SK-N-SH (cell line): ENCODE results near the gene FERMT1. TPM values are rescaled to one million over a fixed set of nuclear protein-coding genes. Genes with fewer than 3 reads are reported as not detected.

Experiments
- CTCF ChIA-PET: fragments of 300-600, 350-600 bp; formaldehyde crosslinking; extraction: SDS; loops from one replicate; lab custom pipeline; 2021; lab: Yijun Ruan, JAX
- POLR2A ChIA-PET: fragments of 350-600 bp; sonication (Branson Sonifier 250); formaldehyde crosslinking; extraction: SDS; loops from one replicate; lab custom pipeline; 2020; ENCODE audit warnings: antibody characterized with exemption, inconsistent platforms; lab: Yijun Ruan, JAX
- DNase-seq: peaks from one replicate; pipeline ENCODE4 v3.0.0; 2012
- H2AFZ ChIP-seq: fragments of 200-600 bp; sonication (generic); 2 replicates; pipeline ENCODE4 v1.8.1; 2016; ENCODE audit warnings: antibody characterized with exemption, mild to moderate bottlenecking, low read depth
- H3F3A ChIP-seq: fragments of 200-600 bp; sonication (generic); replicated peaks from 2 replicates; pipeline ENCODE3; 2016; ENCODE audit warnings: antibody characterized with exemption, mild to moderate bottlenecking; ENCODE audit not compliant: insufficient read depth
- H3K27ac ChIP-seq, 2 experiments: fragments of 200-500 bp in 1 of 2; fragments of 200-600 bp in 1 of 2; sonication (Bioruptor generic) in 1 of 2; sonication (generic), shearing (Covaris generic) in 1 of 2; 2 replicates each; pipeline versions ENCODE4 v1.5.1 to v1.6.1; 2014 to 2016; ENCODE audit warnings: low read depth in 2 of 2, inconsistent platforms in 1 of 2, low read length in 1 of 2, mild to moderate bottlenecking in 1 of 2, mixed read lengths in 1 of 2
- H3K27me3 ChIP-seq: fragments of 200-600 bp; sonication (generic), shearing (Covaris generic); 2 replicates; pipeline ENCODE4 v1.6.1; 2016; ENCODE audit warnings: mixed run types; ENCODE audit not compliant: insufficient read depth
- H3K36me3 ChIP-seq, 2 experiments: fragments of 200-500 bp in 1 of 2; fragments of 200-600 bp in 1 of 2; sonication (Bioruptor generic) in 1 of 2; sonication (generic) in 1 of 2; replicated peaks in 1 of 2; 2 replicates each; pipeline versions ENCODE3 to v1.5.1; 2014 to 2016; ENCODE audit warnings: low read length in 1 of 2, mild to moderate bottlenecking in 1 of 2; ENCODE audit not compliant: insufficient read depth in 2 of 2, control insufficient read depth in 1 of 2
- H3K4me1 ChIP-seq, 2 experiments: fragments of 200-500 bp in 1 of 2; fragments of 200-600 bp in 1 of 2; sonication (Bioruptor generic) in 1 of 2; sonication (generic), shearing (Covaris generic) in 1 of 2; 2 replicates each; pipeline versions ENCODE4 v1.5.1 to v1.6.1; 2014 to 2016; ENCODE audit warnings: low read depth in 1 of 2, low read length in 1 of 2, mixed run types in 1 of 2; ENCODE audit not compliant: insufficient read depth in 2 of 2, control insufficient read depth in 1 of 2
- H3K4me2 ChIP-seq: fragments of 200-600 bp; sonication (generic), shearing (Covaris generic); 2 replicates; pipeline ENCODE4 v1.6.1; 2017; ENCODE audit warnings: mixed run types
- H3K4me3 ChIP-seq, 2 experiments: fragments of 200-500 bp in 1 of 2; fragments of 200-600 bp in 1 of 2; sonication (Bioruptor generic) in 1 of 2; sonication (generic), shearing (Covaris generic) in 1 of 2; 2 replicates each; pipeline versions ENCODE4 v1.5.1 to v1.8.1; 2014 to 2016; ENCODE audit warnings: low read depth in 2 of 2, inconsistent platforms in 1 of 2, low read length in 1 of 2, mild to moderate bottlenecking in 1 of 2, mixed read lengths in 1 of 2, moderate library complexity in 1 of 2
- H3K79me2 ChIP-seq: fragments of 200-600 bp; sonication (generic); 2 replicates; pipeline ENCODE4 v1.8.1; 2017; ENCODE audit warnings: mild to moderate bottlenecking; ENCODE audit not compliant: insufficient read depth
- H3K9ac ChIP-seq: fragments of 200-600 bp; sonication (generic); 2 replicates; pipeline ENCODE4 v1.6.1; 2017; ENCODE audit warnings: mixed run types
- H3K9me2 ChIP-seq: fragments of 200-600 bp; sonication (generic); 2 replicates; pipeline ENCODE4 v1.6.1; 2017; ENCODE audit warnings: mixed run types
- H3K9me3 ChIP-seq: fragments of 200-600 bp; sonication (generic); 2 replicates; pipeline ENCODE4 v1.6.1; 2017; ENCODE audit warnings: mixed run types, mild to moderate bottlenecking, moderate library complexity
- H4K20me1 ChIP-seq: fragments of 200-600 bp; sonication (generic); 2 replicates; pipeline ENCODE4 v1.6.1; 2017; ENCODE audit warnings: mild to moderate bottlenecking, mixed run types; ENCODE audit not compliant: insufficient read depth
- CHD2 ChIP-seq: fragments of 150-350 bp; IDR thresholded peaks from 2 replicates; pipeline ENCODE4 v1.6.1; 2018; ENCODE audit warnings: low read length; ENCODE audit not compliant: partially characterized antibody
- EZH2phosphoT487 ChIP-seq: fragments of 200-600 bp; sonication (generic); IDR thresholded peaks from 2 replicates; pipeline ENCODE4 v1.6.1; 2017; ENCODE audit warnings: low read depth, mixed run types, mild to moderate bottlenecking, antibody characterized with exemption, moderate library complexity, borderline replicate concordance
- FOSL2 ChIP-seq: IDR thresholded peaks from 2 replicates; pipeline ENCODE4 v1.4.0; 2012; ENCODE audit warnings: low read depth, mild to moderate bottlenecking, moderate library complexity, borderline replicate concordance
- FOXM1 ChIP-seq: IDR thresholded peaks from 2 replicates; pipeline ENCODE4 v1.4.0; 2012; ENCODE audit warnings: low read depth, mild to moderate bottlenecking
- GABPA ChIP-seq: IDR thresholded peaks from 2 replicates; pipeline ENCODE4 v1.4.0; 2012; ENCODE audit warnings: low read depth, mild to moderate bottlenecking
- GATA2 ChIP-seq: sonication (generic); formaldehyde crosslinking; IDR thresholded peaks from 2 replicates; pipeline ENCODE4 v1.5.0; 2020; ENCODE audit warnings: mild to moderate bottlenecking, missing genetic modification reagents
- JUND ChIP-seq: IDR thresholded peaks from 2 replicates; pipeline ENCODE4 v1.4.0; 2012
- POLR2AphosphoS5 ChIP-seq: IDR thresholded peaks from 2 replicates; pipeline ENCODE4 v1.6.1; 2012; ENCODE audit warnings: low read depth, low read length
- RAD21 ChIP-seq: IDR thresholded peaks from 2 replicates; pipeline ENCODE4 v1.6.1; 2012; ENCODE audit warnings: mild to moderate bottlenecking, low read length
- RCOR1 ChIP-seq: fragments of 150-350 bp; IDR thresholded peaks from 2 replicates; pipeline ENCODE4 v1.6.1; 2017; ENCODE audit warnings: antibody characterized with exemption, low read length
- RFX5 ChIP-seq: IDR thresholded peaks from 2 replicates; pipeline ENCODE4 v1.6.1; 2012; ENCODE audit warnings: mild to moderate bottlenecking, improper control_type of control experiment, low read length
- RXRA ChIP-seq: IDR thresholded peaks from 2 replicates; pipeline ENCODE4 v1.4.0; 2012; ENCODE audit warnings: low read depth, mild to moderate bottlenecking, borderline replicate concordance
- SMC3 ChIP-seq: IDR thresholded peaks from 2 replicates; pipeline ENCODE4 v1.6.1; 2012; ENCODE audit warnings: low read depth, low read length, improper control_type of control experiment
- TAF1 ChIP-seq: IDR thresholded peaks from 2 replicates; pipeline ENCODE4 v1.6.1; 2012; ENCODE audit warnings: low read depth, mild to moderate bottlenecking, low read length, moderate library complexity, borderline replicate concordance
- TCF12 ChIP-seq: IDR thresholded peaks from 2 replicates; pipeline ENCODE4 v1.4.0; 2012
- YY1 ChIP-seq: IDR thresholded peaks from 2 replicates; pipeline ENCODE4 v1.4.0; 2012; ENCODE audit warnings: low read depth, mild to moderate bottlenecking
- WGBS: methylation state at CpG from one replicate; pipeline ENCODE4 v1.1.6; 2017; ENCODE audit warnings: low lambda C conversion rate; 5-methylcytosine and 5-hydroxymethylcytosine counted together
- polyA plus RNA-seq, 3 experiments: library from polyadenylated mRNA; depleted of rRNA; stranded (reverse); fragments of >200 nt; gene quantifications; 2 replicates each; pipeline ENCODE4 v1.2.3, GENCODE V29; 2012
- TF ChIP-seq, protein P1 (sequence below): IDR thresholded peaks from 2 replicates; pipeline ENCODE4 v1.4.0; 2012; ENCODE audit warnings: low read depth, borderline replicate concordance
- TF ChIP-seq, protein P2 (sequence below): IDR thresholded peaks from 2 replicates; pipeline ENCODE4; 2012
- TF ChIP-seq, protein P3 (sequence below): IDR thresholded peaks from 2 replicates; pipeline ENCODE4 v1.4.0; 2012; ENCODE audit warnings: low read depth, borderline replicate concordance
- TF ChIP-seq, protein P4 (sequence below): fragments of 200-600 bp; sonication (generic); IDR thresholded peaks from 2 replicates; pipeline ENCODE4 v1.6.1; 2017; ENCODE audit warnings: antibody characterized with exemption, mild to moderate bottlenecking, moderate library complexity

Gene FERMT1
- polyA plus RNA-seq, 1 of the 3 experiments (the other 2 are of a cell fraction), result 0.81 TPM

DNA sequence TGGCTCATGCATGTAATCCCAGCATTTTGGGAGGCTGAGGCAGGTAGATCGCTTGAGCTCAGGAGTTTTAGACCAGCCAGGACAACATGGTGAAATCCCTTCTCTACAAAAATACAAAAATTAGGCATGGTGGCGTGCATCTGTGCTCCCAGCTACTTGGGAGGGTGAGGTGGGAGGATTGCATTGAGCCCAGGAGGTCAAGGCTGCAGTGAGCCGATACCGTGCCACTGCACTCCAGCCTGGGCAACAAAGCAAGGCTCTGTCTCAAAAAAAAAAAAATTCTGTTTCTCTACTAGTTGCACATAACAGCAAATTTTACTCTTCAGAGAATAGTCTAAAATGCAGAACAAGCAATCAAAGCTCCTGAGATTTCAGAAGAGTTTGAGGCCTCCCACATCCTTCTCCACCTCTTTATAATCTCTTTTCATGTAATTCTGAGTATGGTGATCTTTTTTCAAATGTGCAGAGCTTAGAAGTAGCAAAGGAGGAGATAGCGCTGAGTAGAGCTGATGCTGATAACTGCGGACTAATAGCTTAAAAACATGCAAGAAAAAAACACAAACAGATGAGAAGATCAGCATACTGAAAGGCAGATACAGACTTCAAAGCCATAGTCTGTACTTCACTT, 92.3 kb downstream of the FERMT1 start:
- H3K9me2 ChIP-seq, result no peaks in the 10 kb centered on the region
- no peak overlapping the region for H3K4me2 ChIP-seq
- 94% methylated on average over 6 of the region's 6 CpGs for WGBS
- H3K4me3 ChIP-seq, result no peak overlapping the region
- TF ChIP-seq RCOR1 (no peak), GATA2 (CRISPR knock-in tag) (no peak), FOXM1 (no peak), RAD21 (no peak), FOSL2 (no peak), YY1 (no peak), CHD2 (no peak), TCF12 (no peak), EZH2phosphoT487 (no peak), JUND (no peak)
- TF ChIP-seq, protein P1, sequence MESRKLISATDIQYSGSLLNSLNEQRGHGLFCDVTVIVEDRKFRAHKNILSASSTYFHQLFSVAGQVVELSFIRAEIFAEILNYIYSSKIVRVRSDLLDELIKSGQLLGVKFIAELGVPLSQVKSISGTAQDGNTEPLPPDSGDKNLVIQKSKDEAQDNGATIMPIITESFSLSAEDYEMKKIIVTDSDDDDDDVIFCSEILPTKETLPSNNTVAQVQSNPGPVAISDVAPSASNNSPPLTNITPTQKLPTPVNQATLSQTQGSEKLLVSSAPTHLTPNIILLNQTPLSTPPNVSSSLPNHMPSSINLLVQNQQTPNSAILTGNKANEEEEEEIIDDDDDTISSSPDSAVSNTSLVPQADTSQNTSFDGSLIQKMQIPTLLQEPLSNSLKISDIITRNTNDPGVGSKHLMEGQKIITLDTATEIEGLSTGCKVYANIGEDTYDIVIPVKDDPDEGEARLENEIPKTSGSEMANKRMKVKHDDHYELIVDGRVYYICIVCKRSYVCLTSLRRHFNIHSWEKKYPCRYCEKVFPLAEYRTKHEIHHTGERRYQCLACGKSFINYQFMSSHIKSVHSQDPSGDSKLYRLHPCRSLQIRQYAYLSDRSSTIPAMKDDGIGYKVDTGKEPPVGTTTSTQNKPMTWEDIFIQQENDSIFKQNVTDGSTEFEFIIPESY, result no peak
- TF ChIP-seq, protein P2, sequence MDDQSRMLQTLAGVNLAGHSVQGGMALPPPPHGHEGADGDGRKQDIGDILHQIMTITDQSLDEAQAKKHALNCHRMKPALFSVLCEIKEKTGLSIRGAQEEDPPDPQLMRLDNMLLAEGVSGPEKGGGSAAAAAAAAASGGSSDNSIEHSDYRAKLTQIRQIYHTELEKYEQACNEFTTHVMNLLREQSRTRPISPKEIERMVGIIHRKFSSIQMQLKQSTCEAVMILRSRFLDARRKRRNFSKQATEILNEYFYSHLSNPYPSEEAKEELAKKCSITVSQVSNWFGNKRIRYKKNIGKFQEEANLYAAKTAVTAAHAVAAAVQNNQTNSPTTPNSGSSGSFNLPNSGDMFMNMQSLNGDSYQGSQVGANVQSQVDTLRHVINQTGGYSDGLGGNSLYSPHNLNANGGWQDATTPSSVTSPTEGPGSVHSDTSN, result no peak
- TF ChIP-seq, protein P3, sequence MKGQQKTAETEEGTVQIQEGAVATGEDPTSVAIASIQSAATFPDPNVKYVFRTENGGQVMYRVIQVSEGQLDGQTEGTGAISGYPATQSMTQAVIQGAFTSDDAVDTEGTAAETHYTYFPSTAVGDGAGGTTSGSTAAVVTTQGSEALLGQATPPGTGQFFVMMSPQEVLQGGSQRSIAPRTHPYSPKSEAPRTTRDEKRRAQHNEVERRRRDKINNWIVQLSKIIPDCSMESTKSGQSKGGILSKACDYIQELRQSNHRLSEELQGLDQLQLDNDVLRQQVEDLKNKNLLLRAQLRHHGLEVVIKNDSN, result no peak
- no peaks in the 10 kb centered on the region for H3F3A ChIP-seq
- no peak overlapping the region for H2AFZ ChIP-seq
- DNase-seq, result no peak
- H3K9ac ChIP-seq, result no peak overlapping the region
- H3K36me3 ChIP-seq, result peaks cover 22 to 33% of the 10 kb centered on the region in 2 experiments
- ChIA-PET CTCF (no interaction called here), POLR2A (interaction anchor here (0.6 to 0.7 kb wide), 2 partner anchors 52 to 213 kb away, joined by 3 read pairs; no protein-coding TSS in a partner anchor)
- H3K27ac ChIP-seq, result no peak overlapping the region
- no peaks in the 10 kb centered on the region for H3K4me1 ChIP-seq
- H3K27me3 ChIP-seq, result no peaks in the 10 kb centered on the region
- H3K79me2 ChIP-seq, result peaks cover 33% of the 10 kb centered on the region
- no peaks in the 10 kb centered on the region for H3K9me3 ChIP-seq
- H4K20me1 ChIP-seq, result peaks cover 8% of the 10 kb centered on the region

DNA sequence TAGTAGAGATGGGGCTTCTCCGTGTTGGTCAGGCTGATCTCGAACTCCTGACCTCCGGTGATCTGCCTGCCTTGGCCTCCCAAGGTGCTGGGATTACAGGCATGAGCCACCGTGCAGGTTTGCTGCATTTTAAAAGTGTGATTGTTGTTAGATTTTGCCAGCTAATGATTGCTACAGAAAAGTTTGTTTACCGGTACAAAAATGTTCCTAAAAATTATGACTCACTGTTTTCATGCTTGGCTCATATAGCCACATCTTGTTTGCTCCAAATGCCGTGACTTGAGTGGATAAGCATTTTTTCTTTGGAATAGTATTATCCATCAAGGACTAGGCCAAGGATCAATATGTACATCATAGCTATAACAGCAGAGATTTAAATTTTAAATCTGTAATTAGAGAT, 93.3 kb downstream of the FERMT1 start:
- no peaks in the 10 kb centered on the region for H3K9me2 ChIP-seq
- peaks cover 19 to 34% of the 10 kb centered on the region in 2 experiments for H3K36me3 ChIP-seq
- DNase-seq, result no peak
- no peaks in the 10 kb centered on the region for H3K27me3 ChIP-seq
- H3K79me2 ChIP-seq, result peaks cover 41% of the 10 kb centered on the region
- no peaks in the 10 kb centered on the region for H3K4me1 ChIP-seq
- no peaks in the 10 kb centered on the region for H3F3A ChIP-seq
- ChIA-PET CTCF (no interaction called here), POLR2A (no interaction called here)
- H3K4me2 ChIP-seq, result no peak overlapping the region
- no peak overlapping the region for H3K27ac ChIP-seq
- H2AFZ ChIP-seq, result no peak overlapping the region
- H3K9ac ChIP-seq, result no peak overlapping the region
- H3K4me3 ChIP-seq, result no peak overlapping the region
- no peaks in the 10 kb centered on the region for H3K9me3 ChIP-seq
- 83% methylated on average over 4 of the region's 6 CpGs for WGBS
- peaks cover 8% of the 10 kb centered on the region for H4K20me1 ChIP-seq
- TF ChIP-seq RXRA, result no peak
- TF ChIP-seq RAD21, result no peak
- TF ChIP-seq EZH2phosphoT487, result no peak
- TF ChIP-seq RCOR1, result no peak
- TF ChIP-seq CHD2, result no peak
- no peak for TF ChIP-seq SMC3
- TF ChIP-seq, protein P4, sequence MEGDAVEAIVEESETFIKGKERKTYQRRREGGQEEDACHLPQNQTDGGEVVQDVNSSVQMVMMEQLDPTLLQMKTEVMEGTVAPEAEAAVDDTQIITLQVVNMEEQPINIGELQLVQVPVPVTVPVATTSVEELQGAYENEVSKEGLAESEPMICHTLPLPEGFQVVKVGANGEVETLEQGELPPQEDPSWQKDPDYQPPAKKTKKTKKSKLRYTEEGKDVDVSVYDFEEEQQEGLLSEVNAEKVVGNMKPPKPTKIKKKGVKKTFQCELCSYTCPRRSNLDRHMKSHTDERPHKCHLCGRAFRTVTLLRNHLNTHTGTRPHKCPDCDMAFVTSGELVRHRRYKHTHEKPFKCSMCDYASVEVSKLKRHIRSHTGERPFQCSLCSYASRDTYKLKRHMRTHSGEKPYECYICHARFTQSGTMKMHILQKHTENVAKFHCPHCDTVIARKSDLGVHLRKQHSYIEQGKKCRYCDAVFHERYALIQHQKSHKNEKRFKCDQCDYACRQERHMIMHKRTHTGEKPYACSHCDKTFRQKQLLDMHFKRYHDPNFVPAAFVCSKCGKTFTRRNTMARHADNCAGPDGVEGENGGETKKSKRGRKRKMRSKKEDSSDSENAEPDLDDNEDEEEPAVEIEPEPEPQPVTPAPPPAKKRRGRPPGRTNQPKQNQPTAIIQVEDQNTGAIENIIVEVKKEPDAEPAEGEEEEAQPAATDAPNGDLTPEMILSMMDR, result no peak
- TF ChIP-seq TAF1, result no peak
- no peak for TF ChIP-seq RFX5
- no peak for TF ChIP-seq GABPA
- TF ChIP-seq POLR2AphosphoS5, result no peak
- TF ChIP-seq, protein P3, result no peak
